Testis (tissue), 2 donors: ENCODE measurements around the gene TDP2.

Experiments used
- POLR2A ChIP-seq: fragments of 450-650 bp; IDR thresholded peaks from one replicate; pipeline ENCODE4 v1.6.1; 2017; ENCODE audit warnings: antibody characterized with exemption, mild to moderate bottlenecking, moderate library complexity
- TF ChIP-seq, protein P1 (sequence below), 3 experiments: fragments of 450-650 bp in 2 of 3; fragments of 200-600 bp in 1 of 3; sonication (generic) in 1 of 3; IDR thresholded peaks; one replicate each; pipeline ENCODE4 v1.5.1; 2016 to 2019; ENCODE audit warnings: antibody characterized with exemption in 3 of 3, mild to moderate bottlenecking in 2 of 3, moderate library complexity in 1 of 3

GRCh38 chr6:24692848-24693592, 26.3 kb upstream of the TDP2 start:
- TF ChIP-seq, protein P1, sequence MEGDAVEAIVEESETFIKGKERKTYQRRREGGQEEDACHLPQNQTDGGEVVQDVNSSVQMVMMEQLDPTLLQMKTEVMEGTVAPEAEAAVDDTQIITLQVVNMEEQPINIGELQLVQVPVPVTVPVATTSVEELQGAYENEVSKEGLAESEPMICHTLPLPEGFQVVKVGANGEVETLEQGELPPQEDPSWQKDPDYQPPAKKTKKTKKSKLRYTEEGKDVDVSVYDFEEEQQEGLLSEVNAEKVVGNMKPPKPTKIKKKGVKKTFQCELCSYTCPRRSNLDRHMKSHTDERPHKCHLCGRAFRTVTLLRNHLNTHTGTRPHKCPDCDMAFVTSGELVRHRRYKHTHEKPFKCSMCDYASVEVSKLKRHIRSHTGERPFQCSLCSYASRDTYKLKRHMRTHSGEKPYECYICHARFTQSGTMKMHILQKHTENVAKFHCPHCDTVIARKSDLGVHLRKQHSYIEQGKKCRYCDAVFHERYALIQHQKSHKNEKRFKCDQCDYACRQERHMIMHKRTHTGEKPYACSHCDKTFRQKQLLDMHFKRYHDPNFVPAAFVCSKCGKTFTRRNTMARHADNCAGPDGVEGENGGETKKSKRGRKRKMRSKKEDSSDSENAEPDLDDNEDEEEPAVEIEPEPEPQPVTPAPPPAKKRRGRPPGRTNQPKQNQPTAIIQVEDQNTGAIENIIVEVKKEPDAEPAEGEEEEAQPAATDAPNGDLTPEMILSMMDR (IDR thresholded peaks at IDR 0.05), result no peak
- TF ChIP-seq POLR2A, result no peak
